NCI-H524 (cell line): Measurements from ENCODE around the gene DGCR2.
"Not testable (repeated sequence)": the region's sequence is repeated elsewhere in the genome, so short reads cannot be mapped to it uniquely, and the experiment has no call there.

Source experiments
- DNase-seq, 2 experiments: peaks; one replicate each; lab custom pipeline; 2025; lab: John Stamatoyannopoulos, UW

DGCR2 gene

DNA sequence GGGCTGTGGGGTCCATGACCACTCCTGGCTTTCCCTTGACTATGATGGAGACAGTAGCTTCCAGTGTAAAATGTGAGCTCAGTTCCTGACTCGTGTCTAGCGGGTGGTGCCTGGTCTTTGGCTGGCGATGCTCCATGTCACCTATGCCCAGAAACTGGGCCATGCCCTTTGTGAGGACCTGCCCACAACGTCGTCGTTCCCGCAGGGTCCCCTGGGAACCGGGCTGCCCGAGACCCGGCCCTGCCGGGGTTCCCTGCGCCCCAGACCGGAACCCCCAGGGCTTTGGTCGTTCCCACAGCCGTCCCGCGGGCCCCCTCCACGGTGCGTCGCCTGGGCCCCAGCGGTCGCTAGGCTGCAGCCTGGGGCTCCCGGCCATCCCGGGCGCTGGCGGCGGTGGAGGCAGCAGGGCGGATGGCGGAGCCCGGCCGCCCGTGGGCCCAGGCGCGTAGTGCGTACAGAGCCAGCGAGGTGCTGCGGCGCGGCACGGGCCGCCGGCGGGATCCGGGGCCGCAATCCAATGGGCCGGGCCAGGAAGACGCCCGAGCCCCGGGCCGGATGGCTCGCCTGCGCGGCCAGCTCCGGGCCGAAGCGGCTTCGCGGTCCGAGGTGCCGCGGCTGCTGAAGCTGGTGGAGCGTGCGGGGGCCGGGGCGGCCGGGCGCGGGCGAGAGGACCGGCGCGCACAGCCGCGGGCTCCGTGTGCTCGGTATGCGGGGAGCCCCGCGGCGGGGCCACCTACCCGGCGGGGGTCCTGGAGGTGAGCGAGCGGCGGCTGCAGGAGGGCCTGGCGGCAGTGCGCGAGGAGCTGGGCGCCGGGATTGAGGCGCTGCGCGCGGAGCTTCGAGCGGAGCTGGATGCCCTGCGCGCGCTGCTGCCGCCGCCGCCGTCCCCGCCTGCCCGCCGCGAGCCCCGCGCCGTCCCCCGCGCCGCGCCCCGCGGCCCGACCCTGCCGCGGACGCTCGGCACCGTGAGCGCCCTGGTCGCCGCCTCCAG, 92.8 kb downstream of the DGCR2 start:
- DNase-seq, result not testable (repeated sequence)

DNA sequence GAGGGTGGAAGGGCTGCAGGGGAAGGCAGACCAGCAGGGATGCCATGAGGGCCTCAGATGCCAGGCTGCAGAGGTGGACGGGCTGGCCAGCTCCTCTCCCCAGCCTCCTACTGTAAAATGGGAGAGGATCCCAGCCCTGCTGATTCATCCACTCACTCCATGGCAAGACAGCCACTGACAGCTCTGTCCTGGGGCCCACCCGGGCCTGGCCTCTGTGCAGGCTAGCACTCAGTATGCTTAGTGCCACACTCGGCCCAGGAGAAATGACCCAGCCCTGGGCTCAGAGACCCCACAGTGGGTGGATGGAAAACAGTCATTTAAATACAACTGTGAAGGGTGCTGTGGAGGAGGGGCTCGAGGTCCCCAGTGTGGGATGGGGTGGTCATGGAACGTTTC, 94.2 kb downstream of the DGCR2 start:
- DNase-seq, result not testable (repeated sequence)

DNA sequence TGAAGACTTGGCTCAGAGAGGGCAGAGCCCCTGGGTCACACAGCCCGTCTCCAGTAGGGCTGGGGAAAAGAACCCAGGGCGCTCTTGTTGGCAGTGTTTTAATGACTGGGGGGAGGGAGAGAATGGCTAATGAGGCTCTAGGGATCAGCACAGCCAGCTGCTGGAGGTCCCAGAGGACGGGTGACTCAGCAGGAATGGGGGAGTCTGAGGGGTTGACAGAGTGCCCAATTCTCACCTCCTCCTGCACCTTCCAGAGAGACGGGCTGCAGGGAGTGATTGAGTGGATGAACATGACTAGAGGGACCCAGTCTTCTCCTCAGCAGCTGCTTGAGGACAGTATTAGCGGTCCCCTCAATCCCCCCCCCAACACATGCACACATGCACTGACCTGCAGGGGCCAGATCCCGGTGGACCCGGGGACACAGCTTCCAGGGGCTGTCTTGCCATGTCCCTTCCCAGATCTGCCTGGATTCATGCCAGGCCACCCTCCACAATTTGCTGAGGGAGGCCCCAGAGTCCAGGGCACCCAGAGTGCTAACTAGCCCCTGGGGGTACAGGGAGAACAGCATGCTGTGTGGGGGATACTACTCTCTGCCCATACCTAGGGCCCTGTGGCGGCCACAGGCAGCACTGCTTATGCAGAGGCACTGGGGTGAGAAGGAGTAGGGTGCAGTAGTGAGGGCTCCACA, 94.7 kb downstream of the DGCR2 start:
- peak in 1 of 2 experiments; percentile 59 for DNase-seq

DNA sequence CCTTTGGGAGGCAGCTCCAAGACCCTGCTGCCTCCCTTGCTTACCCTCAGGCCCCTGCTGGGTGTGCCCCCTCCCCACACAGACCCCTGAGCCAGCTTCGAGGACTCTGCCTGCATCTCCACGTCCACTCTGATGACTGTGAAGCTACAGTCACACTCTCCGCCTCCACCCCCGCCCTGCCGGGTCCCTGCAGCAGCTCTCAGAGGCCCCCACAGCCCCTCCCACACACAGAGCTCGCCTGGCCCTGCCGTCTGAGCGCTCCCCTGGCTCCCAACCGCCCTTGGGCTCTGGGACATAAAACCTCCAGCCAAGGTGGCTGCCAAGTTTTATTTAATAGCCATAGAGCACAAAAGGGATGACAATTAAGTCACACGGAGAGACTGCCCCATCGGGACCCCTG, 96.1 kb downstream of the DGCR2 start:
- DNase-seq, result not testable (repeated sequence)

DNA sequence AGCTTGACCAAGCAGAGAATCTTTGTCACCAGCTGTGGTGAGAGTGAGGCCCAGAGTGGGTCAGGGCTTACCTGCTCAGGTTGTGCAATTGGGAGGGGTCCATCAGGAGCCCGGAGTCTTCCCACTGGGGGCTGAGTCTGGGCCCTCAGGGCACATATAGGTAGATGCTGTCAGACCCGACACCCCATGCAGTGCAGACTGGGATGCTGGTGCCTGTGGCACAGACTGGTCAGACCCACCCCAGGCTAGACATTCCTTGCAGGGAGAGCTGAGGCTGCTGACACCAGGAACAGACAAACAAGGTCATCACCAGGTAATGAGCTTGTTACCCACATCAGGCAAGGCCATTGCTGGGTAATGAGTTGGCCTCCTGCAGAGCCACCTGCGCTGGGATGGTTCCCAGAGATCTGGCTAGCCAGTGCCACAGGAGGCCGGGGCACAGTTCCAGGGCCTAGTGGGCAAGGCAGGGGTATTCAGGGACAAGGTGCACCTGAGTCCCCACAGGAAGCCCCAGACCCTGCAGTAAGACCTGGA, 97.2 kb downstream of the DGCR2 start:
- DNase-seq, result not testable (repeated sequence)

DNA sequence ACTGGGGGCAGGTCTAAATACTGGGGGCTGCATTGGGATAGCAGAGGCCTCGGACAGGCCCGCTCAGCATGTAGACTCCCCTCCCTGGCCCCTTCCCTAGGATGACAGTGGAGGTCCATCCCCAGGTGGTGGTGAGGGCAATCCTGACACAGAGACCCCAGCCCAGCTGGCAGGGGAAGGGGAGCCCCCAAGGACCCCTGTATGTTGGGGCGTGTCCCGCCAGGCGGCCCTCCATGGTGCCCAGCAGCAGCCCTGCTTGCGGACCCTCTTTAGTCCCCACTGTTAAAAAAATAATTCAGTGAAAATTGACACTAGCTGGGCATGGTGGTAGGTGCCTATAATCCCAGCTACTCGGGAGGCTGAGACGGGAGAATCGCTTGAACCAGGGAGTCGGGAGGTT, 98.3 kb downstream of the DGCR2 start:
- DNase-seq, result not testable (repeated sequence)

DNA sequence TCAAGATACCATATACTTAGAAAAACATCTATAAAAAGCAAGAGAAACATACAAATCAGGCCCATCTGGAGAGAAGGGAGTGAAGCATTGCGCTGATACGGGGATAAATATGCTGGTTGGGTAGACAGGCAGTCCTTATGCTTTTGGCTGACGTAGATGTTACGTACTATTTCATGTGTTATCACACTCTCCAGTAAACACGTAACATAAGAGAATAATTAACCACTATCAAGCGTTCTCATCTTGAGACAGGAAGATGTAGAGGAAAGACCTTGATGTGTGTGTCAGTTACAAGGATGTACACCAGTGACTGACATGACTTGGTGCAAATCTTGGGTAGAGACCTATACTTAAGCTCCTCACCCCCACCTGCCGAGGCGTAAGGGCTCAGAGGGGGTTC, 99.5 kb downstream of the DGCR2 start:
- no peak for DNase-seq

DNA sequence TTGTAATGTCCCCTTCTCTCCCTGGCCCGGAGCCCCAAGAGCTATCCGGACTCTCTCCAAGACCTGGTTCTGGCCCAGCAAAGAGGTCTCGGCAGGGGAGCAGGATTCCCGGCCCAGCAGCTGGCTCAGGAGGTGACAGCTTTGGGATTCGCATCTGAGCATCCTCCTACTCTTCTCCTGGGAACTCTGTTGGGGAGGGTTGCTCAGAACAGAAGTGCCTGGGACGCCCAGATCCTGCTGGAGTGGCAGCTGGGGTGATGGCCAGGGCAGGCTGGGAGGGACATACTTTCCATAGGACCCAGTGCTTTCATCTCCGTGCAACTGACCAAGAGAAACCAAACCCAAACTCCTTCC, 102.6 kb downstream of the DGCR2 start:
- DNase-seq, result no peak

DNA sequence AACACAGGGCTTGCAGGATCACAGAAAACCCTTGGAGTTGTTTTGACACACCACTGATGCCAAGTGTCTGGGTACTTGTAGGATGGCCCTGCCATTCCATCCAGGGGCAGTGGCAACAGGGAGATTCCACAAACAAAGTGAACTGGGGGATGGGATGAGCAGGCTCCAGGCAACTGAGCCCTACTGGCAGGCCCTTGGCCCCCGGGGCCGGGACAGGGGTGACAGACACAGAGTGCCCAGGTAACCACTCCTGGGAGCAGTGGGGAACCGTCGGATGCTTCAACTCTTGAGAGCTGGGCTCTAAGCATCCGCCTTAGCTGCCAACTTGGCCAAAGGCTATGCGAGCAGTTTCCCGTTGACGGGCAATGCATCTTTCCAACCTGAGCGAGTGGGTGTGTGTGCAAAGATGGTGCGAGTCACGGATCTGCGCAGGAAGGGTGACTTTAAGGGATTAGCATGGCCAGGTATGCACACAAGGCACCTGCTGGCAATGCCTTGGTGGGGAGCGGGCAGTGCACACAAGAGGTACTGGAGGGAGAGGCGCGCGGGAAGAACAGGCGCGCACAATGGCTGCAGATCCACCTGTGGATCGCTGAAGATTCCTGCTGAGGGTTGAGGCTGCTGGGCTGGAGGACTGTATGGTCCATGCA, 103.1 kb downstream of the DGCR2 start:
- no peak for DNase-seq

DNA sequence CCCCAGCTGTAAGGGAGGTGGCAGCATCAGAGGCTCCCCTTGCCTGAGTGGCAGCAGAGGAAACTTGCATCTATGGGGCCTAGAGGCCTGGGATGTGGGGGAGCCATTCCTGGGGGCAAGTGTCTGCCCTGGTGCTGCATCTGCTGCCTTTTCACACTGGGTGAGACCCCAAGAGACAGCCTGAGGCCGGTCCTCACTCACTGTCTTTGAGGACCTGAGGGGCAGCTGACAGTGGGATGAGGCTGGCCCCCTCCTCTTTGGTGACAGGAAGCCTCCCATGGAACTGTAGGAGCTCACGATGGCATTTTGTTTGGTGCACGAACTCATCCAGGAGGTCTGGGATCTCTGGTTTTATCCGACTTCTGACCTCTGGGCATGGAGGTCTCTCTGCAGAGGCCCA, 104.0 kb downstream of the DGCR2 start:
- no peak for DNase-seq

DNA sequence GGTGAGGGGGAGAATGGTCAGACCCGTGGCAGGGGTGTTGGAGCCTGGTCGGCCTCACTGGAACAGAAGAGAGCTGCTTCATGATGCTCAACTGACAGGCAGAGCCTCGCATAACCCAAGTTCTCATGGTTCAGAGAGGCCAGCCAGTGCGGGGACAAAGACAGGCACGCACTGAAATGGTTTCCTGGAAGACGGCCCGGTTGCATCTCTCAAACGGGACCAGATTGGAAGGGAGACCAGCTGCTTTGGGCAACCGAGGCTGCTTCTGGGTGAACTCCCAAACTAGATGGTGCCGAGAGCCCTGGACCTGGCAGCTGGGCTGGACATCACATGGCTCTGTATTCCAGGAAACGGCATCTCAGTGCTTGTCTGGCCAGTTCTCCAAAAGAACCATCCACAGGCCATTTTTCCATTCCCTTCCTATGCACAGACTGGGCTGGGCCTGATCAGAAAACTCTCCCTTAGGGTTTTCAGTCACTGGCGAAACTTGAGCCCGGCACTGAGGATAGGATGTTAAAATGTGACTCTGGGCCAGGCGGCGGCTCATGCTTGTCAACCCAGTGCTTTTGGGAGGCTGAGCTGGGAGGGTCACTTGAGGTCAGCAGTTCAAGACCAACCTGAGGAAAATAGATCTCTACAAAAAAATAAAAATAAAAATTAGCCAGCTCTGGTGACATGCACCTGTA, 106.0 kb downstream of the DGCR2 start:
- DNase-seq, result no peak

DNA sequence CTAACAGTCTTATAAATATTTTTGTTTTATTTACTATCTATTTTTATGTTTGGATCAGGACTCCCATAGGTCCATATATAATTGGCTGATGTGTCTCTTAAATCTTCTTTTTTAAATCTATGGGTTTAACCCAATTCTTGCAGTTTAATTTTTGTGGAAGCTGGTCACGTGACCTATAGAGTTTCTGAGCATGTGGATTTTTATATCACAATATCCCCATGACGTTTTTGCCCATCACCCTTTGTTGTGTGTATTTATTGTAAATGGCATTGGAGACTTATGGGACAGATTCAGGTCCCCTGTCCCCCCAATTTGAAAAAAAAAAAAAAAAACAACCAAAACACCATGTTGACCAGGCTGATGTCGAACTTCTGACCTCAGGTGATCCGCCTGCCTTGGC, 107.3 kb downstream of the DGCR2 start:
- DNase-seq, result no peak

DNA sequence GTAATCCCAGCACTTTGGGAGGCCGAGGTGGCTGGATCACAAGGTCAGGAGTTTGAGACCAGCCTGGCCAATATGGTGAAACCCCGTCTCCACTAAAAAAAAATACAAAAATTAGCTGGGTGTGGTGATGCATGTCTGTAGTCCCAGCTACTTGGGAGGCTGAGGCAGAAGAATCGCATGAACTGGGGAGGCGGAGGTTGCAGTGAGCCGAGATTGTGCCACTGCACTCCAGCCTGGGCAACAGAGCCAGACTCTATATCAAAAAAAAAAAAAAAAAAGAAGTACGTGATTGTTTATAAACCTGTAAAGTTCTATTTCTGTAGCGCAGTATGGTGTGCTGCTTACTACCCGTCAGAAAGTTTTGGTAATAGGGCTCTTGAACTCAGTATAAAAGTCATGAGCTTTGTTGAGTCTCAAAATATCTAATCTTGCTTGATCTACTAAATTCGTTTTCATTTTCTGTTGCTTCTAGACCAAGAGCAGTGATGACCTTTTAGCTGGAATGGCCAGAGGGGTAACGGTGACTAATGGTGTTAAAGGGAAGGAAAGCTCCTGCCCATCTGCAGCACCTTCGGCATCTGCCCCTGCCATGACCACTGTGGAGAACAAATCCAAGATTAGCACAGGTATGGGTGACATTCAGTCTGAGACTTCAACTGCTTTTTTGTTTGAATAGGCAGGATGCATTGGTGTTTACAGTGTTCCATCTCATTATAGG, 108.2 kb downstream of the DGCR2 start:
- not testable (repeated sequence) for DNase-seq

DNA sequence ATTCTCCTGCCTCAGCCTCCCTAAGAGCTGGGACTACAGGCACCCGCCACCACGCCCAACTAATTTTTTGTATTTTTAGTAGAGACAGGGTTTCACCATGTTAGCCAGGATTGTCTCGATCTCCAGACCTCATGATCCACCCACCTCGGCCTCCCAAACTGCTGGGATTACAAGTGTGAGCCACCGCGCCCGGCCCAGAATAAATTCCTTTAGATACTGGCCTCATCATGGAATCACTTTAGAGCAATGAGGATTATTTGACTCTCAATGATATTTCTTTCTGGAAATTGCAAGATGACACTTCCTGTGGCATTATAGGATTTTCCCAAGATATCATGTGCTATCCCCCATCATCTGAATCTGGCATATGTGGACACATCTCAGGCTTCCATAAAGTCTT, 108.8 kb downstream of the DGCR2 start:
- not testable (repeated sequence) for DNase-seq

DNA sequence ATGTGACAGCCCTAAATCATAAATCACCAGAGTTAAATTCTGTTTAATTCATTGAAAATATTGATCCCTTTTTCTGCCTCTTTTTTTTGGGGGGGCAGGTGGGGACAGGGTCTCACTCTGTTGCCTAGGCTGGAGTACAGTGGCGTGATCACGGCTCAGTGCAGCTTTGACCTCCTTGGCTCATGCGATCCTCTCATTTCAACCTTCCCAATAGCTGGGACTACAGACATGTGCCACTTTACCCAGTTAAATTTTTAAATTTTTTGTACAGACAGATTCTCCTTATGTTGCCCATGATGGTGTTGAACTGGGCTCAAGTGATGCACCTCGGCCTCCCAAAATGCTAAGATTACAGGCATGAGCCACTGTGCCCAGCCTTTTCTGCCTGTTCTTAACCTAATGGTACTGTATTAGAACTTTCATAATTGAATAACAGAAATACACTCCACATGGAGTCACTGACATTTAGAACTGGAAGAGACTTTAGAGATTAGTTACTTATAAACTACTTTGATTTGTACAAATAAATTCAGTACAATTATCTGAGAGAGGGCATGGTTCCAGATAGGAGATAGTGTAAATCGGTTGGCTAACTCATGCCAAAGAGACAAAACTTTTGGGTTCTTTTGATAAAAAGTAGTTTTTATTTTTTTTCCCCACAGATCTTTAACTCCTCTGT, 109.8 kb downstream of the DGCR2 start:
- no peak for DNase-seq

DNA sequence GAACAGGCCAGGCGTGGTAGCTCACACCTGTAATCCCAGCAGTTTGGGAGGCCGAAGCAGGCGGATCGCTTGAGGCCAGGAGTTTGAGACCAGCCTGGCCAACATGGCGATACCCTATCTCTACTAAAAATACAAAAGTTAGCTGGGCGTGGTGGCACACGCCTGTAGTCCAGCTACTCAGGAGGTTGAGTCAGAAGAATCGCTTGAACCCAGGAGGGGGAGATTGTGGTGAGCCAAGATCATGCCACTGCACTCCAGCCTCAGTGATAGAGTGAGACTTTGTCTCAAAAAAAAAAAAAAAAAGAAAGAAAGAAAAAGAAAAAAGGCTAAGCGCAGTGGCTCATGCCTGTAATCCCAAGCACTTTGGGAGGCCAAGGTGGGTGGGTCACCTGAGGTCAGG, 110.6 kb downstream of the DGCR2 start:
- not testable (repeated sequence) for DNase-seq

DNA sequence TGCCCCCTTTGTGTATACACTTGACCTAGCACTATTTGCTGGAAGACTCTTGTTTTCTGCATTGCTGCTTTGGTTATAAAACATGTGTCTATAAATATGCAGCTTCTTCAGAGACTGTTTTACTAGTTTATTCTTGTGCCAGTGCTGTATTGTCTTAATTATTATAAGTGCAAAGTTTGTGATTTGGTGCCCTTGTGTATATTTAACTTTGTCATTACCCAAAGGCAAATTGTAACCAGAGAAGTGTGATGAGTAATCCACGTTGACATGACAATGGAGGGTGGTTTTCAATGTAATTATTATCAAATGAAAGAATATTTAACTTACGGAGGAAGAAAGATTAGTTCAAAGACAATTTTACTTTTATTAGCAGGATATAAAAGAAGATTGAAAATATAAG, 111.1 kb downstream of the DGCR2 start:
- no peak for DNase-seq

DNA sequence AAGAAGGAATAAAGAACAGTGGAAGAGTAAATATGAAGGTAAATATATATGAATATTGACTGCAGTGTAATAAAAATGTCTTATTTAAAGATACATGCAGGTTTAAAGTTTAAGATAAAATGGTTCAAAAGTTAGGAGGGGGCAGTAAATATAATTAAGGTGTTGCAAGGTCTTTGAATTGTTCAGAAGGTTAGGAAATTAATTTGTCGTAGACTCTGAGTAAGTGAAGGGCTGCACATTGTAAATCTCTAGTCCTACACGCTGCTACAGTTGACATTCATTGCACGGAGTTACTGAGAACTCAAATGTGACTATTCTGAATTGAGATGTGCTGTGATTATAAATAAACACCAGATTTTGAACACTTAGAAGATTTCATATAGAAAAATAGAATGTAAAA, 116.3 kb downstream of the DGCR2 start:
- no peak for DNase-seq

DNA sequence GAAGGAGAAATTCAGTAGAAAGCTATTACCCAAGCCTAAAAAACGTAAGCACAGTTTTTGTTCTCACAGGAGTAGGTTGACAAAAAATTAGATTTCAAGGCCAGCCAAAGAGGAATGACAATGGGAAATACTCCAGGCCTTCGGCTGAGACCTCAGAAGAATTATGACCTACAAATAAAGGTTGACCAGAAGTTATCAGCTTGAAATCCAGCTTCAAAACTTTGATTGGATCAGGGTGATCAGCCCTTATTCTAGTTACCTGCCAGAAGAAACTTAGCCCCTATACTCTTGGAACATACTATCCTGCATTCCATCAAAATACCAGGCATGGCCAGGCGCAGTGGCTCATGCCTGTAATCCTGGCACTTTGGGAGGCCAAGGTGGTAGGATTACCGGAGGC, 117.7 kb downstream of the DGCR2 start:
- DNase-seq, result no peak

DNA sequence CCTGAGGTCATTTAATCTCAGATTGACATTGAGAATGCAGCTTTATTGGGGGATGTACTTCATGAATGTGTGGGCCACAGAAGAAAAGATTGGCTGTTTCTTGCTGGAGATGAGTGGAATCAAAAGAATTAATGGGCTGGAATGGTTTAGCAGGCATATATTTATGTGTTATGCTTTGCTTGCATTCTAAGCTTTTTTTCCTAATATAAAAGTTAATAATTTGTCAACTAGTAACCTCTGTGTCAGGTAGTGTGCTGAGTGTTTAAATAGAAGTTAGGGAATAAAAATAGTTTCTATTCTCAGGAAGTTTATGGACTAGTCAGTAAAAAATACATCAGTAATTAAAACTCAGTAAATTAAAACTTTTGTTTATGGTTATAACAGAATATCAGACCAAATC, 118.7 kb downstream of the DGCR2 start:
- no peak for DNase-seq

DNA sequence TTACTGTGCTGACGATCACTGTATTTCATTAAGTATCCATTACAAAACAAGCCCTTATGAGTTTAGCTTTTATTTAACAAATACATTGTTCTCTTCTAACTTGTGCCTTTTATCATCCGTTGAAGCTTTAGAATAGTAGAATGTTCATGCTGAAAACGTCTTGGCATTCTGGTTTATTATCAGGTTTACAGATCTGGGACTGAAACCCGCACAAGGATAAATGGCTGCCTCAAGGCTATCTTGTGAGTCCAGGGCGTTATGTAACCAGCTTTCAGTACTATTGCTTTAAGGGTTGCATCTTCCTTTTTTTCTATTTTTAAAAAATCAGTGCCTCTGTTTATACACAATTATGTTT, 119.6 kb downstream of the DGCR2 start:
- no peak for DNase-seq
